ENCODE results near the gene RWDD3. TPM values are rescaled to one million over a fixed set of nuclear protein-coding genes. Genes with fewer than 3 reads are reported as not detected.

RWDD3 gene, protein sequence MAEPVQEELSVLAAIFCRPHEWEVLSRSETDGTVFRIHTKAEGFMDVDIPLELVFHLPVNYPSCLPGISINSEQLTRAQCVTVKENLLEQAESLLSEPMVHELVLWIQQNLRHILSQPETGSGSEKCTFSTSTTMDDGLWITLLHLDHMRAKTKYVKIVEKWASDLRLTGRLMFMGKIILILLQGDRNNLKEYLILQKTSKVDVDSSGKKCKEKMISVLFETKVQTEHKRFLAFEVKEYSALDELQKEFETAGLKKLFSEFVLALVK
- total RNA-seq: 27.7 TPM

DNA sequence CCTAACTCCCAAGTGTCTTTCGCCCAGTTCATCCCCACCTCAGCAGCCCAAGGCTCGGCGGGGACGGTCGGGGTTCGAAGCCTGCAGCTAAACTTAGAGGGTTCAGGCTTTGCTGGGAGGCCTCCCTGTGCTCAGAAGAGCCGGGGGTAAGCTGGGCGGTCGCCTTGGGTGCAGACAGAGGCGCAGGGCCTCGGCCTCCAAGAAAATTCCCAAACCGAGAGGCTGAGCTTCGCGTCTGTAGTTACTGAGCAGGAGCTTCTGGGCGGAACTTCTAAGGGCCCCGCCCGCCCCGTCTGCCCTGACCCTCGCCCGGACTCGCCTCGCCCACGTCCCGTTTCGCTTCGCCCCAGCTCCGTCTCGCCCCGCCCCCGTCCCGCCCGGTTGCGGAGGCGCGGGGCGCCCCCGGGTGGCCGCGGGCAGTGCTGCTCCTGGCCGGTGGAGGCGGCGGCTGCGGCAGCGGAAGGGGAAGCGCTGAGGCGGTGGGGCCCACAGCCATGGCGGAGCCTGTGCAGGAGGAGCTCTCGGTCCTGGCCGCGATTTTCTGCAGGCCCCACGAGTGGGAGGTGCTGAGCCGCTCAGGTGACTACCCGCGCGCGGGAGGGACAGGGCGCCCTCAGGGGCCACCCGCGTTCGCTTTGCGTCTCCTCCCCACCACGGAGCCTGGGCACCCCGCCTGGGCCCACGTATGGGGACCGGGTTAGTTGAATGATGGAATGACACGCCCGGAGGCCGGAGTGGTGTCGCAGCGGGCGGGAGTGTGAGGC is at the start of gene RWDD3:
RWDD3 (plus strand) TSS at position 474 of the 764 bp plus-strand sequence; CDS start at position 495, 21 bp downstream.
- DNase-seq: peak; percentile 97

GRCh38 chr1:95186149-95186548 is 47.9 kb upstream of the RWDD3 start:
- DNase-seq: no peak

GRCh38 chr1:95193591-95193990 is 40.4 kb upstream of the RWDD3 start:
- DNase-seq: no peak

DNA sequence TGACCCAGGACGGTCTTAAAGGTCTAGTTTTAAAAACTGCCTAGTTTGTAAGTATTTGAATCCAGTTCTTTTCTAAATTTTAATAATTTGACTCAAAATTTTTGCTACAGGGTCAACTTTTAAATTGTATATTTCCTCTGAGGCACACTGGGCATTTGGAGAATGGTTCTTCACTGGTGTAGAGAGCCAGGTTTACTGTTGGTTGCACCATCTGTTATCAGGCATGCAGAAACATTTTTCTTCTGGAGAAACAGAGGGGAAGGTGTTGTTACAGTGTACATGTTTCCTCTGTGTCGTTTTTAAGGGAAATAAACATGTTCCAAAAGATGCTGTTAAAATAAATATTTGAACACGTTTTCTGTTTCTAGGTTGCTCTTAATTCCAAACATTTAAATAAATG is 39.0 kb upstream of the RWDD3 start:
- DNase-seq: no peak

DNA sequence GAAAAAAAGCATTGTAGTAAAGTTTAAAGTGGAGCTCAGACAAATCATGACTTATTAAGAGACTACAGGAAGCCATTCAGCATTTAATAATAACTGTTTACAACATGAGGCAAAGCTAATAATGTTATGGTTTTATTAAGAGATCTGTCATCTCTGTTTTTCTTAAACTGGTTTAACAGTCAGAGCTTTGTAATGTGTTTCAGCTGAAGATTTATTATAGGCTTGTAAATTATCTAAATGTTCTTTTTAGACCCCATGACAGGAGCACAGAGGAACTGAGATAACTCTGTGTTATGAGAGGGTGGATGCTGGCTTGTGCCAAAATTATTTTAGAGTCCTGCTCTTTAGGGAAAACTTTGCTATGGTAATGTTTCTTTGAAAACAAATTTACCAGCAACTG is 38.0 kb upstream of the RWDD3 start:
- DNase-seq: no peak

GRCh38 chr1:95197616-95198252 is 36.3 kb upstream of the RWDD3 start:
- peak; percentile 82 for DNase-seq

DNA sequence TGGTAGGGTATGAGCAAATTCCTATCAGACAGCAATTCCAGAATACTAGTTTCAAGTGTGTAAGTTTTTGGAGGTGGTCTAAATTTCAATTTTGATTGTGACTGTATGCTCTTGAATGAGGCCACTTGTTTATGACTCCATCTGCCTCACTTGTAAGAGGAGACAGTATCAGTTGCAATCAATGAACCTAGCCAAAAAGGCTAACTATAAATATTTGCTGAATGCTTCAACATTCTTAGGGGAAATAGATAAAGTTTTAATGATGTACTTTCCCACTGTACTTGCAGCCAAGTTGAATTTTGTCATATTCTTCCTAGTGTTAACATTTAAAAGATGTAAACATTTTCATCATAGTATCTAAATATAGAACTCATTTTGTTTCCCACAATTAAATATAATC is 32.1 kb upstream of the RWDD3 start:
- no peak for DNase-seq

GRCh38 chr1:95203908-95204437 is 30.0 kb upstream of the RWDD3 start:
- no peak for DNase-seq

DNA sequence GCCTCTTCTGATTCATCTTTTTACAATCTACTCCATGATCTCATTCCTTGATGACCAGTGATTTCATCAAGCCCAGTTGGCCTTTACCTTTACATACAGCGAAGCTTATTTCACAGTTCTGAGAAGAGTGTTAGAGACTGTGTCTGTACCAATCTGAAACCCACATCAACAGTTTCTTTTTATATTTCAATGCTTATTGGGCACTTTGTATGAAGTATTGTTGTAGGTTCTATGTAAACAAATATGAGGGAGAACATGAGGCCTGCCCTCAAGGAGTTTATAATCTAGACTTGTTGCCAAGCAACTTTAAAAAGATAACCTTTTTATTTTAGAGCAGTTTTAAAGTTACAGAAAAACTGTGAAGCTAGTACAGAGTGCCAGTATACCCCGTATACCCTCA is 27.5 kb upstream of the RWDD3 start:
- no peak for DNase-seq

DNA sequence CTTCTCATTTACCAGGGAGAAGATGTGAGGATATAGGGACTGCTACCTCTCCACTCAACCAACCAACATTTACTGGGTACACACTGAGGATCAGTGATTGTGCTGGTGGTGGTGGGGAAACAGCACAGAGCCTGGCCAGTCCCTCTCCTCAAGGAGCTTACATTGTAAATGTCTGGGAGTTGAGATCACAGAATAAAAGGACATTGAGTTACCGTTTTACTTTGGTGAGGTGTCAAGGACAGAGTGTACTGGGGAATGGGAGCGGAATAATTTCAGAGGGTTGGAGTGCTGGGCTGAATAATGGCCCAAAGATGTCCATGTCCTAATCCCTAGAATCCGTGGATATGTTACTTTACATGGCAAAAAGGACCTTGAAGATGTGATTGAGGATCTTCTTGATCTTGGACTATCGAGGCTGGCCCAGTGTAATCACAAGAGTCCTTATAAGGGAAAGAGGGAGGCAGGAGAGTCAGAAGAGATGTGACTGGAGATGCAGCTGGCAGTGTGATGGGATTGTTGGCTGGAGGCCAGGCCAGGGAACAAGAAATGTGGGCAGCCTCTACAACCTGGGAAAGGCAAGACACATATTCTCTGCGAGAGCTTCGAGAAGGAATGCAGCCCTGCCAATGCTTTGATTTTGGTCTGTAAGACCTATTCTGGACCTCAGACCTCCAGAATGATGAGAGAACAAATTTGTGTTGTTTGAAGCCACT is 26.6 kb upstream of the RWDD3 start:
- peak; percentile 28 for DNase-seq

DNA sequence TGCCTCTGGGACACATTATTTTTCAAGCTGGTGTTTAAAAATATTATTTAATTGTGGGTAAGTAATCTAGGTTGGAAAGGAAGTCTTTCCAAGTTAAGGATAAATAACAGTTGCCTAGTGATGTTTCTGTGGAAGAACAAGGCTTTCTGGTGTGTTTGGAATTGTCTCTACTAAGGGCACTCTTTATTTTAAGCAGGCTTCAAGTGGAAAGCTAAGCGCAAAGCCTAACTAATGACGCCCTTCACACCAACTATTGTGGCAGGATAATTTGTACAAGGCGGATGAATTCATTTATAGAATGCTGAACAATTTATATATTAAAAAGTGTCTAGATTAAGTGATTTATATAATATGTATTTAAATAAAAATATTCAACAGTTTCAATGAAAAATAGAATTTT is 25.1 kb upstream of the RWDD3 start:
- no peak for DNase-seq

DNA sequence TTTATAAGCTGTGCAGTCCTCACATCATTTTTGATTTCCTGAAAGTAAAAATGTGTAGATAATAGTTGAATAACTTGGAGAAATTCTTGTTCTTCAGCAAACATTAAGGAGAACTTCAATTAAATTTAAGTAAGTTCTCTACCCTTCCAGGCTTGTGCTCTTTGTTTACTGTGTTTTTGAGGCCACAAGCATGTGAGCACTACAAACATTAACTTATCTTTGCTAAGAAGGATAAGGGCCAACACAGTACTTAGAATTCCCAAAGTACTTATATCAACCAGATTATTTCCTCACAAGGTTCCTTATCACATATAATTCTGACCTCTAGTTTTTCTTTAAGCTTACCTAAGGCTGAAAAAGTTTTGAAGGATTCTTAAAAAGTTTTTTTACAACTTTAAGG is 24.7 kb upstream of the RWDD3 start:
- no peak for DNase-seq

GRCh38 chr1:95216292-95216990 is 17.6 kb upstream of the RWDD3 start:
- no peak for DNase-seq

GRCh38 chr1:95217371-95217770 is 16.6 kb upstream of the RWDD3 start:
- DNase-seq: no peak

- no peak for DNase-seq
Observed at GRCh38 chr1:95219407-95219806, 14.6 kb upstream of the RWDD3 start.

DNA sequence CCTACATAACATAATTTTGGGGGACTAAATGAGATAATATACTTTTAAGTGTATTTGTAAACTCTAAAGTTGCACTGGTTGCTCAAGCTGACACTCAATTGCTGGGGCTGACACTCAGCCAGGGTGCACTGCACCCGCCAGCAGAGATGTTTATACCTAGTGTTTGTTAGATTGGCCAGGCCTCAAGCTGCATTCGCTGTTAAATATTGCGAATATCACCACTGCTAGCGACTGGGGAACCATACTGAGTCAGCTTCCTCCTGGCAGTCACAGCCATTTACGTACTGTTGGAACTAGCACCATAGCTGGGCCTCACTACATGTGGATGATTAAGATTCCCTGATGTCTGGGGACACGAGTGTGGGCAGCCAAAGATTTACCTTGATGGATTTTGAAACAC is 12.7 kb upstream of the RWDD3 start:
- DNase-seq: no peak

- DNase-seq: no peak
Observed at GRCh38 chr1:95222629-95223028, 11.4 kb upstream of the RWDD3 start.

GRCh38 chr1:95223110-95223509 is 10.9 kb upstream of the RWDD3 start:
- no peak for DNase-seq

DNA sequence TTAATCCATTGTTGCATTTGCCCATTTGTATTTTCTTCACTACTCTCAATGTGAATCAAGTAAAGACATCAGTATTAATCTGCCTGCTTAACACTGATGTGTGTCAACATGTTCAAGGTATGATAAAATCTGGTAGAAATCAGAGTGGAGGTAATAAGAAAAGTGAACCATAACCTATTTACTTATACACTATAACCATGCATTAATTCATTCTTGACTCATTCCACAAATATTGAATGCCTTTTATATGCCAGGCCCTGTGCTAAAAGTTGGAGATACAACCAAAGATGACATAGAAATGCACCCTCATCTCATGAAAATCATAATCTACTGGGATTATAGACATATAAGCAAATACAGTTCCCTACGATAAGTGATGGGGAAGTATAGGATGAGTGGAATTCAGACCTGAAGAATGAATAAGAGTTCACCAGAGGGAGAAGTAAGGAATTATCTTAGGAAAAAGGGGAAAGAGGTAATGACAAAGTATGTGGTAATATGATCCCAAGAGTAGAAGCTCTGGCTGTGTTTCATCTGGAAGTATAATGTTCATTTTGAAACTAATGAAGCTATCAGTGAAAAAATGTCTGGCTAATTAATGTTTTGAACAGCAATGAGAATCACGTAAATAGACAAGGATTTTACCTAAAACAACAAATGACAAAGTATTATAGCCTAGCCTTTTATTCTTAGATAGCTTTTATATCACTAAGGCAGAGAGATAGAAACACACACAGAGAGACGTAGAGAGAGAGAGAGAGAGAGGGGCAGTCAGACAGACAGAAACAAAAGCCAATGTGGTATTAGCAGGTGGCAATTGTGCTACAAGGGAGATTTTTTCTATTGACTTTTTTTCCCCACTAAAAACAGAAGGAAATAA is 7.0 kb upstream of the RWDD3 start:
- DNase-seq: no peak

GRCh38 chr1:95229037-95229436 is 5.0 kb upstream of the RWDD3 start:
- no peak for DNase-seq

DNA sequence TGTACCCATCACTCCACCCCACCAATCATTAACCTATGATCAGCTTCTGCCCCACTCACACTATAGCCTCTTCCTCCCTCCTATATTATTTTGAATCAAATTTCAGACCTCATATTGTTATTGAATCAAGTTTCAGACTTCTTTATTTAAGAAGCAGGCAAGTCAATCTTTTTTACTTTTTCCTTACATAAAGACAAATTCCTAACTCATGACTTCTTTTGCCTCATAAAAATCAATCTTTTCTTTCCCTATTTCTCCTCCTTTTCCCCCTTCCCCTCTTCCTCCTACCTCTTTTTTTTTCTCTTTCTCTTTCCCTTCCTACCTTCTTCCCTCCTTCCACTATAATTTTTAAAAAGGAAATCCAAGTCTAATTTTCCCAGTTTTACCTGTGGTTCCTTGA is 4.3 kb upstream of the RWDD3 start:
- DNase-seq: no peak

All from tongue (tissue), 2 donors.